GM18907 (cell line): ENCODE data around the gene SMNDC1.
"Not testable (repeated sequence)": the region's sequence is repeated elsewhere in the genome, so short reads cannot be mapped to it uniquely, and the experiment has no call there.

Experiments used
- ATAC-seq: cut with Tn5 transposase; IDR thresholded peaks from one replicate; pipeline ENCODE4 v1.9.1; 2021; ENCODE audit warnings: mild to moderate bottlenecking, moderate library complexity; ENCODE audit not compliant: unreplicated experiment

Gene SMNDC1

DNA sequence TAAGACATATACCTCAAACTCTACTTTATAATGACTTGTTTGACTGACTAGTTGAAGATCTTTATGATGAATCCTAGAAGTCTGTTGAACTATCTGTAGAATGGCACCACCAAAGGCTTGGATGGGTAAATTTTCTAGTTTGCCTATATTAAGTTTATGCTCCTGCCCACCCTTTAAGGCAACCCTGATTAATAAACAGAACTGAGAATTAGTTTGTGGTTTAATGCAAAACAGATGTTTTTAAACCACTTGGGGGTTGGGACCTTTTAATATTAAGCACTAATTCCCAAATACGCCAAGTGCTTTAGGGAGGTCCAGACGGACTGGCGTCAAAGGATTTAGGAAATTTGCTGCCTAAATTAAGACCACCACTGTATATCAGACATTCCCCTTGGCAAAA is 20.5 kb downstream of the SMNDC1 start:
- no peak for ATAC-seq

DNA sequence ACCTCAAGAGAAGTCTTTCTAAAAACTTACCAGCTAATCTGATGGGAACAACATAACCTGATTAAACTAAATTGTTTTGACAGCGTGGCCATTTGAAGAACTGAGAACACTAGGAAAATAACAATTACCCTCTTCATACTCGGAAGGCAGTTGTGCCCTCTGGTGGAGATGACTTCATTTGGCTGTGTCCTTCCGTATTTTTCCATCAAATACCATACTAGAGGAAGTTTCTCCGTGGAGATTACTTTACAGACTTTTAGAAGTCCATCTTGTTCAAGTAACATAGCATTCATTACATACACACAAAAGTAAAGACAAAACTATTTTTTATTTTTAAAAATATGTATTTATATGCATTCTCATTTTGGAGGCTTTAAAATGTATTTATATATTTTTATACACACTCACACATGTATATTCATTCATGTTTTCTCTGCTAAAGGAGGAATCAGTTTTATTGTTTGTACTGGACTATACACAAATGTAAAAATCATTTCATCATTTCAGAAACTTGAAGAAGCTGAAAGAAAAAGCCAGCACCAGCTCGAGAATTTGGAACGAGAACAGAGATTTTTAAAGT is 25.2 kb downstream of the SMNDC1 start:
- no peak for ATAC-seq

DNA sequence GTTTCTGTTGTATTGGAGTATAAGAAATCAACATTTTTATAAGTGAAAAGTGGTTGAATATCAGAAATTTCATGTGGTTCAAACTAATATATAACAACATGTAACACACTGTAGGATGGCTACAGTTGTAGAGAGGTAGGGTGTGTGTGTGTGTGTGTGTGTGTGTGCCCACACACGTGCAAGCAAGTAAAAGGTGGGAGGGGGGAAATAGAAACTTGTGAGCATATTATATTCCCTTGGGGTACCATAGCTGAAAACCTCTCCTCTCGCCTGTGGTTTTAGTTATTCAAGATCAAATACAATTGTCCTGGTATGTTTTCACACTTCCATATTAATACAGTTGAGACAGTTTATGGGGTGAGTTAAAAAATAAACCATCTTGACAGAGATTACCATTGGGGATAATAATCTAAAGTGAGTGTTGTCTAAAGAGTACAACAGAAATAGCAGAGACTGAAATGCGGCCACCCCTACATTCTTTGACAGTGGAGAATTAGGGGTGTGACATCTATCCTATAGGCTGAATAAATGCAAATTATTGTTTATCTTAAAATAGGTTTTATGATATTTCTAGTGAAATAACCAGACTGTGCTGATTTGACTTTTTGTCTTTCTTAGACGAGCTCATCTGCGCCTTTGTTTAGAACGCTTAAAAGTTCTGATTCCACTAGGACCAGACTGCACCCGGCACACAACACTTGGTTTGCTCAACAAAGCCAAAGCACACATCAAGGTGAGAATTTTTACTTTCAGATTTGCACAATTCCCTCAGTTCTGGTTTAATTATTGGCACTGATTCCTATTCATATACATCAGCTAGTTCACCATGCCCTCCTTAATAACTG is 25.9 kb downstream of the SMNDC1 start:
- no peak for ATAC-seq

DNA sequence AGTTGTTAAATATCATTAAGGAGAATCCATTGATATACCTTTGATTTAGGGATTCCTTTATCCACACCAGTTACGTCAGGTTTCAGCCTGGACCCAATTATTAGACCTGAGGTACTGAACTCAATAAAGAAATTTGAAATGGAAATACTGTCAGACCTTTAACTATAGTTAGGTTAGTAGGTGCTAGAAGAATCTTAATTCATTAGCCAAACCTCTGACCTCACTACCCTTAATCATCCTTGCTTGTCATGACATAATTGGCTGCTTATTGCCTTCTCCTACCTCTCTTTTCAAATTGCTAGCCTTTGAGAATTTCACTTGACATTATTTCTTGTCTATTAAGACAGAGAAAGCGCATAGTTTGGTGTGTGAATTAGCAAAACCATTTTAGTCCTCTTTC is 27.1 kb downstream of the SMNDC1 start:
- ATAC-seq: no peak

DNA sequence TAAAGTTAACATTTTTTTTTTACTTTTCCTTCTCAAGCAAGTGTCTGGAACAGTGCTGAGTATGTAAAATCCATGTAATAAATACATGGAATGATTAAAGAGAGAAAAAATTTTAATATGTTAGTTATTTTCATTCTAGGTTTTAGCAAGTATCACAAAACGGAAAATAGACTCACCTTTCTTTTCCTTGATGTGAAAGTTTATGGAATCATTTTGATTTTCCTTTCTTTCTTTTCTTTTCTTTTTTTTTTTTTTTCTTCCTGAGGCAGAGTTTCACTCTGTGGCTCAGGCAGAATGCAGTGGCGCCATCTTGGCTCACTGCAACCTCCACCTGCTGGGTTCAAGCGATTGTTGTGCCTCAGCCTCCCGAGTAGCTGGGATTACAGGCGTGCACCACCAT is 28.1 kb downstream of the SMNDC1 start:
- ATAC-seq: no peak

DNA sequence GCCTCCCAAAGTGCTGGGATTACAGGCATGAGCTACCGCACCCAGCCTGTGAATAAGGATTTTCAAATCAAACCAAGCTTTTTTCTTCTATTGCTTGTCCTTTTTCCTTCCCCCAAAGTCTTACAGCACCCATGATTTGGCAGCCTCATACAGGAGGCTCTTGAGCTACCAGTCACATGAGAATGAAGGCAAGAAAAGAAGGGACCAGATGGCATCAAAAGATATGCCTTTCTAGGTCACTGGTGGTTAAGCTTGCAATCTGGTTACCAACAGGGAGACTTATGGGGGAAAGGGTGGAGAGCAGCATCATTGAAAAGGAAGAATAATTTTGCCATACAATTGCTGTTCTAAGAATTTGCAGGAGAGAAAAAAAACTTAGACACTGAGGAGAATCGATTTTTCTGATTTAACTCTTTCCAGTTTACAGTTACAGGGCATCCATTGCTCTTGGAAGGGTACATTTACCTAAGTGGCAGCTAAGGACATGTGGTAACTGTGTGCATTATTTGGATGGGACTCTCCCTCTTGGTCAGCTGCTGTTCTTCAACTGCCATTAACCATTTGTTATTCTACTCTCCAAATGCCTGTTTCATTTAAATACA is 29.5 kb downstream of the SMNDC1 start:
- no peak for ATAC-seq

DNA sequence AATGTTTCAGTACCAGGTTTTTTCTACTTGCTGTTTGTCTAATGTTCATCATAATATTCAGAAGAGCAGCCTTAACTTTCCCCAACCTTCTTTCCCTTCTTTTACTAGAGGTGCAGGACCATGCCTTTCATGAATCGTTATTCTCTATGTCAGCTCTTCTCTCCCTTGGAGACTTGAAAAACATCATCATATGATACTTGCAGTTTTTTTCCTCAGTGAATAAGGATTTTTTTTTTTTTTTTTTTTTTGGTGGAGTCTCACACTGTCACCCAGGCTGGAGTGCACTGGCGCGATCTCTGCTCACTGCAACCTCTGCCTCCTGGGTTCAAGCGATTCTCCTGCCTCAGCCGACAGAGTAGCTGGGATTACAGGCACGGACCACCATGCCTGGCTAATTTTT is 30.1 kb downstream of the SMNDC1 start:
- no peak for ATAC-seq

DNA sequence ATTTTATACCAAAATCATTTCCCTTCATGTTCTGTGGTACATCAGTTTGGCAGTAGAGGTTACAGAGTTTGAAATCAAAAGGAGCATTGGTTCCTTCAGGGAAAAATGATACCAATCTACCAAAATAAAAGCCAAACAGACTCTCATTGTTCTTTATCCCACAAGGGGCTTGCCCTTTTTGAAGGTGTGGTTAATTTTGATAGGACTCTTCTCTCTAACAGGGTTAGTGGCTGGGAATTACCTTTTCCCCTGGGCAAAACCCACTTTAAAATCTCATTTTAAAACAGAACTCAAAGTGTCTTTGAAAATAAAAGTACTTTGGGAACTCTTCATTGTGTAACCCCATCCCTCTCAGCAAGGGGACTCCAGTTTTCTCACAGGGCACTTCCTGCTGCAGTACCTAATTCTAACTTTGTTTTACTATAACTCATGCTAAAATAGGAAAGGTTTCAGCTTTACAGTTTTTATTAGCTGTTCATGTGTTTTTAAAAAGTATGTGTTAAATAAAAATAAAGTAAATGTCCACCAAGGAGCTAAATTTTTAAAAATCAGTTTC is 30.6 kb downstream of the SMNDC1 start:
- ATAC-seq: peak; percentile 28

DNA sequence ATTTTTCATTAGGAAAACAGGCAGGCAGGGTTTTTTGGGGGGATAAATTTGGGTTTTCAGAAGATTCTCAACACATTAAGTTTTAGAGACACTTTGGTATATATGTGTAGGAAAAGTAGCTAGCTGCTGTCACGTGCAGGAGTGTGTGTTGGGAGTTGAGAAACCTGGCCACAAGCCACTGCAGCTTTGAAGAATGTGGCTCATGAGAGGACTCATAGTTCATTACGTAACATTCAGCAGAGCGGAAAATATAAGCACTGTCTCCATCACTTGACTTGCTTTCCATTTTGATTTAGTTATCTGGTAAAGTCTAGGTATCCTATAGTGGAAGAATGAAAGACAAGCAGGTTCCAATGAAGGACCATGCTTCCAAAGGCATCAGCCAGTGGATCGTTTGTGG is 31.2 kb downstream of the SMNDC1 start:
- ATAC-seq: no peak

DNA sequence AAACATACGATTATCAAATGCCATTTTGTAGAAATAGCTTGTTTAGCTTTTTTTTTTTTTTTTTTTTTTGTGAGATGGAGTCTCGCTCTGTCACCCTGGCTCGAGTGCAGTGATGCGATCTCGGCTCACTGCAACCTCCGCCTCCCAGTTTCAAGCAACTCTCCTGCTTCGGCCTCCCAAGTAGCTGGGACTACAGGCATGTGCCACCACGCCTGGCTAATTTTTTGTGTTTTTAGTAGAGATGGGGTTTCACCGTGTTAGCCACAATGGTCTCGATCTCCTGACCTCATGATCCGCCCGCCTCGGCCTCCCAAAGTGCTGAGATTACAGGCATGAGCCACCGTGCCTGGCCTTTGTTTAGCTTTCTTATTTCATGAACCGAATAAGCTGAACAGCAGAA is 31.7 kb downstream of the SMNDC1 start:
- ATAC-seq: not testable (repeated sequence)

DNA sequence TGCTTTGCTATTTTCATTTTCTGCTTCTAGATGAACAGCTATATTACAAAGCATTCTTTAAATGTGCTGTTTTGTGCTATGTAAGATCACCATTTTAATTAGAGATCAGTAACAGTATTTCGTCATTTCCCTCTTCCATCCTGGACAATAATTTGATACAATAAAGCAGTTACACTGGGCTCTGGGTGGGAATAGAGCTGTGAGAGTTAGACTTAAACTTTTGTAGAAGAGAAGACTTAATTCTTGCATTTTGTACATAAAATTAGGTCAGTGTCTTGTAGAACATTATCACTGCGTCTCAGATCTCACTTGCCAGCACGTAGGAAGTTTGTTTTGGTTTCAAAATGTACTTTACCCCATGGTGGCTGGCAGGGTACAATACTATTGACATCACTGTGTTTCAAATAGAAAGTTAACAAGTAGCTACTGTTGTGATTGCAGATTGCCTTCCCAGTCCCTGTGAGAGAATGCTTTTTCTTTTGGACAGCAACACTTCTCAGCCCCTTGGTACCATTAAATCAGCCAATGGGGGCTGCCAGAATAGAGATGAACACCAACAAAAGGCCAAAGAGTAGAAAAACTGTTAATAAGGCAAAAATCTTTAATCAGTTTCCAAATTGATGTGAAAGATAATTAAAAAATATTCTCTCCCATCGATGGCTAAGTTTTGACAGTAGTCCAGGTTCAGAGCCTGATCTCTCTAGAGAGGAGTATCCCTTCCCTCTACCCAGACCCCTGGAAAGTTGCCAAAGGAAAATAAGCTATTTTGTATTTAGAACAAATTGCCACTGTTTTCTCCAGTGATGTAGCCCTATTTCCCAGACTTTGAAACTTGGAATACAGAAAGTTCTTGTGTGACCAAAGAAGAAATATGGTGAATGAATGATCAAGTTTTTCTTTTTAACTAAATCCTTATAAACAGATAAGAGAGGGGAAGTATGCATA is 35.1 kb downstream of the SMNDC1 start:
- ATAC-seq: peak; percentile 69

DNA sequence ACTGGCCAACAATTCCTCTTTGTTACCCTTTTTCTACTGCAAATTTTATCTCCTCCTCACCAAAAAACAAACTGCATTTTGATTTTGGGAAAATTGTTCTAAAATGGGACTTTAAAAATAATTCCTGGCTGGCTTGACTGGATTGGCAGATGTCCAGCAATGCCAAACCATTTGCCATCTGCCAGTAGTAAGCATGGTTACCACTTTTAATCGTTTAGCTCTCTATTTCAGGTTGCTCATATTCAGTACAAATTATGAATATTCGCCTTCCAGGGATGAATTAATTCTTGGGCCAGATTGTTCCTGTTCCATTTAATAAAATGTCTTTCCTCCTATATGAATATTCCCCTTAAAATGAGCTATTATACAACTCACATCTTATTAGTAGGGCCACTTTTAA is 35.7 kb downstream of the SMNDC1 start:
- ATAC-seq: no peak

DNA sequence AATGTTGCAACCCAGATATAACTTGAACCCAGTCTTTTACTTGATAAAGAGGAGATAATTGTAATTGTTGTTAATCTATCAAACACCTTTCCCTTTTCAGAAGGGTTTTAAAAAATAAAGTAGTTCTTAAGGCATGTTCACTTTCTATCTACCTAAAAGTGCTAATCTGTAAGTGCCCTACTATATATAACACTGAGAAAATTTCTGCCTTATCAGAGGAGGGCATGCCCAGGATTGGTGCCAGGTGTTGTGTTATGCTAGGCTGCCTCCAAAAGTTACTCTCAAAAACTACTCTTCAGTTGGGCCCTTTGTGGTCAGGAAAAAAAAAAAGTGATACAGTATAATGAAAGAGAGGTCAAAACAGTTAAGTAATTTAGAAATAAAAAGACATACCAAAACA is 36.3 kb downstream of the SMNDC1 start:
- no peak for ATAC-seq

DNA sequence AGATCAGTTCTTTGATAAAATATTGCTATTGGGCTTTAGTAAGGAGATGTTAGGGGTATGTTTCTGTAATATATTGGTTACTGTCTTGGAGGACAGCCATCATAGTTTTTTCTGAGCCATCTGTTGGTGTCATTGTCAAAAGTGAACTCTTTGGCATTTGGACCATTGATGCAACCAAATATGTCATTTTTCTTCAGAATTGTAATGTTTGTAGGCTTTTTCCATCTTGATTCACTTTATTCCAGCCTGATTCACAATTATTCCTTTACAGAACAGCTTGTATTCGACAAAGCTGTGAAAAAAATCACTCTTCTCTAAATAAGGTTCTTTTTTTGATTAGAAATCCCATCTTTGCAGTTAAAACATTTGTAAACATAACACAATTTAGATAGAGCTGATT is 37.4 kb downstream of the SMNDC1 start:
- ATAC-seq: no peak

DNA sequence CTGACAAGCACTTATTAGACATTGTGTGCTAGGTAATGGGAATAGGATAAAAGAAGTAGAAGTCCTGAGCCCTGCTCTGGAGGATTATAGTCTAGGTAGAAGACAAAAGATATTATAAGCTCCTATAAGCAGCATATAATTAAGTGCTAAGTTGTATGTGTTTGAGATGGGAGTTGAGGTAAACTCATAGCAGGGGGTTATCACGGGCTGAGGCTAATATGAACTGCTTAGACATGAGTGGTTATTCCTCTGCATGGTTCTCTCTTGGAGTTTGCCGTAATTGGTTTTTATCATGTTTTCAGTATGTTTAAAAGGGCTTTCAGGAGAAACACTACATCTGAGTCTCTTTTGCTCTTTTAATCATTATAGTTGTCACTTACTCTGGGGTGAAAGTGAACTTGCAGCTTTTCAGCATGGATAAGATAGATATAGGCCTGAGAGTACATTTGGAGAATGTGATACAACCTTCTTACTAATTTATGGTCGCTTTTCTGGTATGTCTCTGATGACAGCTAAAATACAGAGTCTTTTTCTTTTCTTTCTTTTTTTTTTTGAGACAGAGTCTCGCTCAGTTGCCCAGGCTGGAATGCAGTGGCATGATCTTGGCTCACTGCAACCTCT is 39.0 kb downstream of the SMNDC1 start:
- no peak for ATAC-seq

DNA sequence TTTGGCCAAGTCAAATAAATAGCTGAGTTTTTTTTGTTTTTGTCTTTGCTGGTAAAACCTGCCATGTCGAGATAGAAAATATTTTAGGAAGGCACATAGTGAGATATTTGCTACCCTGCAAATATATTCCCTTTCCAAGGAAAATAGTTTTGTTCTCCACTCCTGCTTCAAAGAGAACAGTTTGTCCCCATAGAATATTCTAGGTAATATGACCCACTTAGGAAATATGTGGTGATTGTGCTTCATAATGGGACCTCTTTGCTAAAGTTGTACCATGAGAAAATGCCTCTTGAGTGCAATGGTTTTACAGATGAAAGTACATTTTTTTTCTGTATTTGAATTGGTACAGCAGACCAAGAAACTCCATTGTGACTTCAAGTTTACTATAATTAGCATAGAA is 41.6 kb downstream of the SMNDC1 start:
- no peak for ATAC-seq

DNA sequence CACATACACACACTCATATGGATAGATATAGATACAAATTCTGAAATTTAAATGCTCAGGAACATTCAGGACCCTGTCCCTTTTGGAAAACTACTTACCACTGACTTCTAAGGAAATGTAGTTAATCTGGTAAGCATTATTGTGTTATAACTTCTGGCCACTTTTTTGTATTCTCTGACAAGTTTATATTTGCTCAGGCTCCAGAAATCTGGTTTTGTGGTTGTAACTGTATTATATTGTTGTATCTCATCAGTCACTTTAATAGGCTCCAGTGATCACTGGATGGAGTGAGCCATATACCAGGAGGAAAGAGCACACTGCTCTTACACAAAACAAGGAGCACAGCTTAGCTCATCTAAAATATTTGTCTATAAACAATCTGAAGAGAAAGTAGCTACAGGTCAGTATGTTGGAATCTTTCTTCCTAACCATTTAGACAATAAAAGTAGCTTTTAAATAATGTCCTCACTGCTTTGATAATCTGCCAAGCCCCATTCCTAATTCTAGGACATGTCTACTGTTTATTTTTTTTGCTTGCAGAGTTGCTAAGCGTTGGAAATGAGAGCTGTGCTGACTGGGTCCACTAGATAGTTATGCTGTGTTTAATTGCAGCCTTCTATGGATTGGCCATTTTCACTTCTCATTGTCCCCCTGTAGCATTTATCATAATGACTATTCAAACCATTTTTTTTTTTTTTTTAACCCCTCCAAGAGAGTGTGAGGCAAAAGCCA is 43.8 kb downstream of the SMNDC1 start:
- no peak for ATAC-seq

DNA sequence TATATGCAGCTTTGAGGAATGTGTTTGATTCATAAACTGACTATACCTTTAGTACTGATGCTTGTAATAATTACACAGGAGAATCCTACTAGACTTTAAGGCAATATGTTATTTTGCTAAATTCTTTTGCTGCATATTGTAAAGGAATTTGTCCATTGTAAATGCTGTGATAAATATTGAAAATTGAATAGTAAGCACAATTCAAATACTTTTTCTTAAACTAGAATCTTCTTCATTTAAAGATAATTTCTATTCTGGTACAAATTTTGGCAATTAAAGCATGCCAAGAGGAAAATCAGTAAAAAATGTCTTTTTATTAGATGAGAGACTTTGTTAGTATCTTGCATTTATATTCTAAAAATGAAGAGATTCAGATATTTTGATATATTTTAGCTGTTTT is 45.4 kb downstream of the SMNDC1 start:
- no peak for ATAC-seq

DNA sequence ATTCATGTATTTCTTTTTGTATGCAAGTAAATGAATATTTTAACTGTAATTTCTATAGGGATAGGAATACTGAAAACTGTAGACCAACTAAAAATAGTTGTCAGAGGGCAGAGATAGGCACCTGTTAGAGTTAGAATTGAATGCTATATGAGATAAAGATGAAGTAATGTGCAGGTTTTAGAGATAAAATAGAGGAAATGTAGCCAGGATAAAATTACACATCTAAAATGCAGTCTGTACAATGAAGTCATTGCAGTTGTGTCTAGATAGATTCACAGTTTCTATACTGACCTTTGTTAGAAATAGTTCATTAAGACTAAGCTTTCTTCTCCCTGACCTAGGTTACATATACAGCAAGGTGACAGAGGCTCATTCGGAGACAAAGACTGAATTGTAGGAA is 46.2 kb downstream of the SMNDC1 start:
- no peak for ATAC-seq

DNA sequence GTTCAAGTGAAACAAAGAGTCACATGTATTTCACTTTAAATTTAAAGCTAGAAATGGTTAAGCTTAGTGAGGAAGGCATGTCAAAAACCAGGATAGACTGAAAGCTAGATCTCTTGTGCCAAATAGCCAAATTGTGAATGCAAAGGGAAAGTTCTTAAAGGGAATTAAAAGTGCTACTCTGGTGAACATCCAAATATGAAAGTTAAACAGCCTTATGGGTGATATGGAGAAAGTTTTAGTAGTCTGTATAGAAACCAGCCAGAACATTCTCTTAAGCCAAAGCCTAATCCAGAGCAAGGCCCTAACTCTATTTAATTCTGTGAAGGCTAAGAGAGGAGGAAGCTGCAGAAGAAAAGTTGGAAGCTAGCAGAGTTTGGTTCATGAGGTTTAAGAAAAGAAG is 50.3 kb downstream of the SMNDC1 start:
- ATAC-seq: no peak
